NCI-H345 (cell line): ENCODE measurements around the gene POLR2A.
"Not testable (repeated sequence)": the region's sequence is repeated elsewhere in the genome, so short reads cannot be mapped to it uniquely, and the experiment has no call there.

ENCODE experiments used
- DNase-seq: peaks from one replicate; lab custom pipeline; 2025; lab: John Stamatoyannopoulos, UW

The POLR2A gene

GRCh38 chr17:7460850-7461660 lies 23.1 kb upstream of the POLR2A start:
- DNase-seq: no peak

- no peak for DNase-seq
These were observed 21.4 kb upstream of the POLR2A start for GRCh38 chr17:7462474-7463371.

- no peak for DNase-seq
These were observed 20.8 kb upstream of the POLR2A start for GRCh38 chr17:7463372-7463846.

- no peak for DNase-seq
These were observed 20.1 kb upstream of the POLR2A start for GRCh38 chr17:7464081-7464480.

- no peak for DNase-seq
These were observed 18.4 kb upstream of the POLR2A start for GRCh38 chr17:7465597-7466275.

GRCh38 chr17:7466318-7466638 lies 17.9 kb upstream of the POLR2A start:
- no peak for DNase-seq

- DNase-seq: no peak
These were observed 17.4 kb upstream of the POLR2A start for GRCh38 chr17:7466639-7467341.

- no peak for DNase-seq
These were observed 16.7 kb upstream of the POLR2A start for GRCh38 chr17:7467498-7467897.

- DNase-seq: no peak
These were observed 15.9 kb upstream of the POLR2A start for GRCh38 chr17:7468290-7468689.

- no peak for DNase-seq
These were observed 15.3 kb upstream of the POLR2A start for GRCh38 chr17:7468804-7469389.

- not testable (repeated sequence) for DNase-seq
These were observed 14.3 kb upstream of the POLR2A start for GRCh38 chr17:7469843-7470242.

GRCh38 chr17:7470457-7470973 lies 13.7 kb upstream of the POLR2A start:
- not testable (repeated sequence) for DNase-seq

GRCh38 chr17:7471729-7472128 lies 12.4 kb upstream of the POLR2A start:
- no peak for DNase-seq

- DNase-seq: not testable (repeated sequence)
These were observed 9.4 kb upstream of the POLR2A start for GRCh38 chr17:7474767-7475166.

- no peak for DNase-seq
These were observed 8.3 kb upstream of the POLR2A start for GRCh38 chr17:7475764-7476422.

GRCh38 chr17:7476494-7476893 lies 7.7 kb upstream of the POLR2A start:
- no peak for DNase-seq

- DNase-seq: no peak
These were observed 7.2 kb upstream of the POLR2A start for GRCh38 chr17:7476951-7477350.

GRCh38 chr17:7477392-7478275 lies 6.5 kb upstream of the POLR2A start:
- no peak for DNase-seq
